ENCODE results near the gene MRAP2.
"Not testable (repeated sequence)": the region's sequence is repeated elsewhere in the genome, so short reads cannot be mapped to it uniquely, and the experiment has no call there.

The MRAP2 gene

DNA sequence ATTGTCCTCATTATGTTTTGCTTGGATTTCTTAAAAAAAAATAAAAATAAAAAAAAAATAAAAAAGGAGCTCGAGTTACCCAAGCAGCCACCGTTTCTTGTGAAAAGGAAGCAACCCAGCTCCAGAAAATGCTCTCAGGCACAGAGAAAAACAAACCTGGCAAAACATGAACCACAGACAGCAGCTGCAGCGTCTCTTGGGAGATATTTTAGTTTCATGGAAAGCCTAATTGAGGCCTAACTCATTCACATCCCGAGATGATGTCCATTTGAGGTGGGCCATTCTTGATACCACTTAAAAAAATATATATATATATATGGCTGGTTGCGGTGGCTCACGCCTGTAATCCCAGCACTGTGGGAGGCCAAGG, 13.7 kb upstream of the MRAP2 start:
- Histone ChIP-seq H3K27me3 (replicated peaks; ENCODE audit: control insufficient read depth, insufficient read depth, low read length) (no peaks in the 10 kb centered on the region), H3K36me3 (ENCODE audit: control insufficient read depth, insufficient read depth, low read length) (no peaks in the 10 kb centered on the region), H3K4me3 (replicated peaks; ENCODE audit: low read depth, low read length) (no peak overlapping the region)
- DNase-seq (ENCODE audit: extremely low read depth, insufficient read length) = no peak
- TF ChIP-seq, protein P1, sequence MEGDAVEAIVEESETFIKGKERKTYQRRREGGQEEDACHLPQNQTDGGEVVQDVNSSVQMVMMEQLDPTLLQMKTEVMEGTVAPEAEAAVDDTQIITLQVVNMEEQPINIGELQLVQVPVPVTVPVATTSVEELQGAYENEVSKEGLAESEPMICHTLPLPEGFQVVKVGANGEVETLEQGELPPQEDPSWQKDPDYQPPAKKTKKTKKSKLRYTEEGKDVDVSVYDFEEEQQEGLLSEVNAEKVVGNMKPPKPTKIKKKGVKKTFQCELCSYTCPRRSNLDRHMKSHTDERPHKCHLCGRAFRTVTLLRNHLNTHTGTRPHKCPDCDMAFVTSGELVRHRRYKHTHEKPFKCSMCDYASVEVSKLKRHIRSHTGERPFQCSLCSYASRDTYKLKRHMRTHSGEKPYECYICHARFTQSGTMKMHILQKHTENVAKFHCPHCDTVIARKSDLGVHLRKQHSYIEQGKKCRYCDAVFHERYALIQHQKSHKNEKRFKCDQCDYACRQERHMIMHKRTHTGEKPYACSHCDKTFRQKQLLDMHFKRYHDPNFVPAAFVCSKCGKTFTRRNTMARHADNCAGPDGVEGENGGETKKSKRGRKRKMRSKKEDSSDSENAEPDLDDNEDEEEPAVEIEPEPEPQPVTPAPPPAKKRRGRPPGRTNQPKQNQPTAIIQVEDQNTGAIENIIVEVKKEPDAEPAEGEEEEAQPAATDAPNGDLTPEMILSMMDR (IDR thresholded peaks at IDR 0.05; ENCODE audit: insufficient read depth, low read length, poor library complexity, severe bottlenecking) = no peak

DNA sequence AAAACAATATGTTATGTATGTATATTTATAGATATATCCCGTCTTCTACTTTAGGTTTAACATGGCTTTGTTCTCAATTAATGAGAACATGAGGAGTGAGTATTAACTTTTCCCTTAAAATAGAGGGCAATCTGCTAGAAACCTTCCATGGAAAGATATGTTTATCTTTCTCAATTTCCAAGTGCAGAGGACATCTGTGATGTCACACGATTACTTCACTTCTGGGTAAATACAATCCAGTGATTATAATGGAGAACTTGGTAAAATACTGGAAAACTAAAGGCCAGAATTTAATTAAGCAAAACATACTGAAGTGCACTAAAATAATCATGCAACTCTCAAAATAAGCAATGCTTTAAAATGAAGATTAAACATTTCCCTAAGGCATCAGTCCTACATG, 11.9 kb upstream of the MRAP2 start:
- Histone ChIP-seq H3K36me3 (ENCODE audit: control insufficient read depth, insufficient read depth, low read length) (no peaks in the 10 kb centered on the region), H3K27me3 (replicated peaks; ENCODE audit: control insufficient read depth, insufficient read depth, low read length) (no peaks in the 10 kb centered on the region), H3K4me3 (replicated peaks; ENCODE audit: low read depth, low read length) (no peak overlapping the region)
- TF ChIP-seq, protein P1 (IDR thresholded peaks at IDR 0.05; ENCODE audit: insufficient read depth, low read length, poor library complexity, severe bottlenecking) = no peak
- no peak for DNase-seq (ENCODE audit: extremely low read depth, insufficient read length)

DNA sequence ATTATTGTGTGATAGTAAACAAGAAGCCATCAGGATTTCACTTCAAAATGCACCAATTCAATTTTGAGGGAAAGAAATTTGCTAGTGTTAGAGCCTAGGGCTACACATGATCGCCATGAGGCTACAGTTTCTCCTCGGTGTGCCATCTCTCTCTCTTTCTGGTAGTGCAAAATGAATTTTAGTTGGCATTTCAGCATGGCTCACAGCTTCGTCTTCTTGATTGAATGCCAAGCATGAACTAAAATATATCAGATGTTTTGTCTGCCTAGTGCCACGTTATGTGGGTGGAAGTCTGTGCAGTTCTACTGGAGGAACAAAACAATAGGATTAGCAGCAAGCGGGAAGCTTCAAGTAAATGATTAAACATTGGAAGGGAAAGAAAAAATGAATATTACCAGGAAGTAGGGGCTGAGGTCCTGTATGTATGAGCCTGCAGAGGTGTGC, 6.8 kb upstream of the MRAP2 start:
- TF ChIP-seq, protein P1 (IDR thresholded peaks at IDR 0.05; ENCODE audit: insufficient read depth, low read length, poor library complexity, severe bottlenecking) = no peak
- Histone ChIP-seq H3K36me3 (ENCODE audit: control insufficient read depth, insufficient read depth, low read length) (no peaks in the 10 kb centered on the region), H3K27me3 (replicated peaks; ENCODE audit: control insufficient read depth, insufficient read depth, low read length) (no peaks in the 10 kb centered on the region), H3K4me3 (replicated peaks; ENCODE audit: low read depth, low read length) (no peak overlapping the region)
- DNase-seq (ENCODE audit: extremely low read depth, insufficient read length) = no peak

DNA sequence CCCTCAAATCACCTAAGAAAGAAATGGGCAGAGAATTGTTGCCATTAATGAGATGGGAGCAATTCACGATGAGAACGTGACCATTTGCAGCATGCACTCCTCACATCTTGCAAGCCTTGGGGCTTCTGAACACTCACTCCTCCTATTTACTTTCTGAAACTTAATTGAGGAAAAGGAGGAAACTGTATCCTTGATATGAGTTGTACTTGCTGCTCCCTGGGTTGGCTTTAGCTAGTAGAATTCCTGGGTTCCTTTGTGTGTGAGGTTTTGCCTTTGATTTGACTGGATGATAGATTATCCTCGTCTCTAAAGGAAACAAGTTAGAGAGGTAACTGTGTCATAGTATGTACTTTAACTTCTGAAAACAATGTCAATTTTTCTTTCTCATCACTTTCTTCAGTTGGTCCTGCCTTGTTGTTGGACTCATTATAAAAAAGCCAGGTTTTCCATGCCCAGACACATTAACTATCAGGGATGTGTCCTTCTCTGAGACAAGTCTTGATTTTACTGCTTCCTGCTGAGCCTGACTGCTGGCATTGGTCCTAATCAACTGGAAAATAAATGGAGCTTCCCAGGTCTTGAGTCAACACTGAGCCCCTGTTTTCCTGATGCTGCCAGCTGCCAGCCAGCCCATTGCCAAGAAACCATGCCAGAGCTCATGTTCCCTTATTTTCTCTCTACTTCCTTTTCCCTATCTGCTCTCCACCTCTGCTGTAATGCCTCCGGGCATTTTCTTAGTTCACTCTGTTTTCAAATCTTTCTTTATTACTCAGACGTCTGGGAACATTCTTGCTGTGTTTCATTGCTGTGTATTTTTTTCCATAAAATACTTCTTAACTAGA, 6.0 kb upstream of the MRAP2 start:
- Histone ChIP-seq H3K36me3 (ENCODE audit: control insufficient read depth, insufficient read depth, low read length) (no peaks in the 10 kb centered on the region), H3K27me3 (replicated peaks; ENCODE audit: control insufficient read depth, insufficient read depth, low read length) (no peaks in the 10 kb centered on the region), H3K4me3 (replicated peaks; ENCODE audit: low read depth, low read length) (no peak overlapping the region)
- no peak for DNase-seq (ENCODE audit: extremely low read depth, insufficient read length)
- TF ChIP-seq, protein P1 (IDR thresholded peaks at IDR 0.05; ENCODE audit: insufficient read depth, low read length, poor library complexity, severe bottlenecking) = no peak

DNA sequence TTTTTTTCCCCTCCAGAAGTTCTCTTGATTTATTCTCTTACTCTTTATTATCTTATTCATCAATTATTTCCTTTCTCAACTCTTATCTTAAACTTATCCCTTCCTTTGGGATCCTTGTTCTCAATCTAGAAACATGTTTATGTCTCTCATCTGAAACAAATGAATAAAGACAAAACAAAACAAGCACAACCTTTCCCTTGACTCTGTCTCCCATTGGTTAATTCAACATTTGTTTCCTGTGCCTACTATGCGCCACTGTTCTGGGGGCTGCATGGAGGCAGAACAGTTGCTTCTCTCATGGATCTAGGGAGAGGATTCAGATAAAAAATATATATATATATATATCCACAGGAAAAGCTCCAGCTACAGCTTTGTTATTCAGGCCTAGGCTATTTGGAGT, 5.2 kb upstream of the MRAP2 start:
- peaks cover 2% of the 10 kb centered on the region for H3K27me3 ChIP-seq (replicated peaks; ENCODE audit: control insufficient read depth, insufficient read depth, low read length)
- H3K36me3 ChIP-seq (ENCODE audit: control insufficient read depth, insufficient read depth, low read length) = no peaks in the 10 kb centered on the region

DNA sequence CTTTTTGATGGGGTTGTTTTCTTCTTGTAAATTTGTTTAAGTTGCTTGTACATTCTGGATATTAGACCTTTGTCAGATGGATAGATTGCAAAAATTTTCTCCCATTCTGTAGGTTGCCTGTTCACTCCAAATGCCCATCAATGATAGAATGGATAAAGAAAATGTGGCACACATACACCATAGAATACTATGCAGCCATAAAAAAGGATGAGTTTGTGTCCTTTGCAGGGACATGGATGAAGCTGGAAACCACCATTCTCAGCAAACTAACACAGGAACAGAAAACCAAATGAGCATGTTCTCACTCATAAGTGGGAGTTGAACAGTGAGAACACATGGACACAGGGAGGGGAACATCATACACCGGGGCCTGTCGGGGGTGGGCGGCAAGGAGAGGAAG, 1.6 kb upstream of the MRAP2 start:
- not testable (repeated sequence) for H3K36me3 ChIP-seq (ENCODE audit: control insufficient read depth, insufficient read depth, low read length); H3K27me3 ChIP-seq (replicated peaks; ENCODE audit: control insufficient read depth, insufficient read depth, low read length); DNase-seq (ENCODE audit: extremely low read depth, insufficient read length); H3K4me3 ChIP-seq (replicated peaks; ENCODE audit: low read depth, low read length)

More for the DNA sequence above, 5.2 kb upstream of the MRAP2 start:
- no peak for DNase-seq (ENCODE audit: extremely low read depth, insufficient read length)
- TF ChIP-seq, protein P1 (IDR thresholded peaks at IDR 0.05; ENCODE audit: insufficient read depth, low read length, poor library complexity, severe bottlenecking) = no peak
- H3K4me3 ChIP-seq (replicated peaks; ENCODE audit: low read depth, low read length) = no peak overlapping the region

Measured in GM06990 (cell line).